SK-N-SH (cell line): ENCODE results near the gene IFNG. TPM values are rescaled to one million over a fixed set of nuclear protein-coding genes. Genes with fewer than 3 reads are reported as not detected.

Experiments
- CTCF ChIA-PET: fragments of 300-600, 350-600 bp; formaldehyde crosslinking; extraction: SDS; loops from one replicate; lab custom pipeline; 2021; lab: Yijun Ruan, JAX
- POLR2A ChIA-PET: fragments of 350-600 bp; sonication (Branson Sonifier 250); formaldehyde crosslinking; extraction: SDS; loops from one replicate; lab custom pipeline; 2020; ENCODE audit warnings: antibody characterized with exemption, inconsistent platforms; lab: Yijun Ruan, JAX
- DNase-seq: peaks from one replicate; pipeline ENCODE4 v3.0.0; 2012
- H2AFZ ChIP-seq: fragments of 200-600 bp; sonication (generic); 2 replicates; pipeline ENCODE4 v1.8.1; 2016; ENCODE audit warnings: antibody characterized with exemption, mild to moderate bottlenecking, low read depth
- H3F3A ChIP-seq: fragments of 200-600 bp; sonication (generic); replicated peaks from 2 replicates; pipeline ENCODE3; 2016; ENCODE audit warnings: antibody characterized with exemption, mild to moderate bottlenecking; ENCODE audit not compliant: insufficient read depth
- H3K27ac ChIP-seq, 2 experiments: fragments of 200-500 bp in 1 of 2; fragments of 200-600 bp in 1 of 2; sonication (Bioruptor generic) in 1 of 2; sonication (generic), shearing (Covaris generic) in 1 of 2; 2 replicates each; pipeline versions ENCODE4 v1.5.1 to v1.6.1; 2014 to 2016; ENCODE audit warnings: low read depth in 2 of 2, inconsistent platforms in 1 of 2, low read length in 1 of 2, mild to moderate bottlenecking in 1 of 2, mixed read lengths in 1 of 2
- H3K27me3 ChIP-seq: fragments of 200-600 bp; sonication (generic), shearing (Covaris generic); 2 replicates; pipeline ENCODE4 v1.6.1; 2016; ENCODE audit warnings: mixed run types; ENCODE audit not compliant: insufficient read depth
- H3K36me3 ChIP-seq, 2 experiments: fragments of 200-500 bp in 1 of 2; fragments of 200-600 bp in 1 of 2; sonication (Bioruptor generic) in 1 of 2; sonication (generic) in 1 of 2; replicated peaks in 1 of 2; 2 replicates each; pipeline versions ENCODE3 to v1.5.1; 2014 to 2016; ENCODE audit warnings: low read length in 1 of 2, mild to moderate bottlenecking in 1 of 2; ENCODE audit not compliant: insufficient read depth in 2 of 2, control insufficient read depth in 1 of 2
- H3K4me1 ChIP-seq, 2 experiments: fragments of 200-500 bp in 1 of 2; fragments of 200-600 bp in 1 of 2; sonication (Bioruptor generic) in 1 of 2; sonication (generic), shearing (Covaris generic) in 1 of 2; 2 replicates each; pipeline versions ENCODE4 v1.5.1 to v1.6.1; 2014 to 2016; ENCODE audit warnings: low read depth in 1 of 2, low read length in 1 of 2, mixed run types in 1 of 2; ENCODE audit not compliant: insufficient read depth in 2 of 2, control insufficient read depth in 1 of 2
- H3K4me2 ChIP-seq: fragments of 200-600 bp; sonication (generic), shearing (Covaris generic); 2 replicates; pipeline ENCODE4 v1.6.1; 2017; ENCODE audit warnings: mixed run types
- H3K4me3 ChIP-seq, 2 experiments: fragments of 200-500 bp in 1 of 2; fragments of 200-600 bp in 1 of 2; sonication (Bioruptor generic) in 1 of 2; sonication (generic), shearing (Covaris generic) in 1 of 2; 2 replicates each; pipeline versions ENCODE4 v1.5.1 to v1.8.1; 2014 to 2016; ENCODE audit warnings: low read depth in 2 of 2, inconsistent platforms in 1 of 2, low read length in 1 of 2, mild to moderate bottlenecking in 1 of 2, mixed read lengths in 1 of 2, moderate library complexity in 1 of 2
- H3K79me2 ChIP-seq: fragments of 200-600 bp; sonication (generic); 2 replicates; pipeline ENCODE4 v1.8.1; 2017; ENCODE audit warnings: mild to moderate bottlenecking; ENCODE audit not compliant: insufficient read depth
- H3K9ac ChIP-seq: fragments of 200-600 bp; sonication (generic); 2 replicates; pipeline ENCODE4 v1.6.1; 2017; ENCODE audit warnings: mixed run types
- H3K9me2 ChIP-seq: fragments of 200-600 bp; sonication (generic); 2 replicates; pipeline ENCODE4 v1.6.1; 2017; ENCODE audit warnings: mixed run types
- H3K9me3 ChIP-seq: fragments of 200-600 bp; sonication (generic); 2 replicates; pipeline ENCODE4 v1.6.1; 2017; ENCODE audit warnings: mixed run types, mild to moderate bottlenecking, moderate library complexity
- H4K20me1 ChIP-seq: fragments of 200-600 bp; sonication (generic); 2 replicates; pipeline ENCODE4 v1.6.1; 2017; ENCODE audit warnings: mild to moderate bottlenecking, mixed run types; ENCODE audit not compliant: insufficient read depth
- CHD2 ChIP-seq: fragments of 150-350 bp; IDR thresholded peaks from 2 replicates; pipeline ENCODE4 v1.6.1; 2018; ENCODE audit warnings: low read length; ENCODE audit not compliant: partially characterized antibody
- ELF1 ChIP-seq: IDR thresholded peaks from 2 replicates; pipeline ENCODE4 v1.4.0; 2012
- EP300 ChIP-seq, 2 experiments: IDR thresholded peaks; 2 replicates each; pipeline versions ENCODE4 v1.4.0 to v1.6.1; 2012; ENCODE audit warnings: borderline replicate concordance in 1 of 2, low read depth in 1 of 2, low read length in 1 of 2
- FOSL2 ChIP-seq: IDR thresholded peaks from 2 replicates; pipeline ENCODE4 v1.4.0; 2012; ENCODE audit warnings: low read depth, mild to moderate bottlenecking, moderate library complexity, borderline replicate concordance
- FOXJ3 ChIP-seq: sonication (generic); formaldehyde crosslinking; IDR thresholded peaks from 2 replicates; pipeline ENCODE4 v1.5.1; 2020; ENCODE audit warnings: mild to moderate bottlenecking, missing genetic modification reagents
- FOXM1 ChIP-seq: IDR thresholded peaks from 2 replicates; pipeline ENCODE4 v1.4.0; 2012; ENCODE audit warnings: low read depth, mild to moderate bottlenecking
- GABPA ChIP-seq: IDR thresholded peaks from 2 replicates; pipeline ENCODE4 v1.4.0; 2012; ENCODE audit warnings: low read depth, mild to moderate bottlenecking
- JUND ChIP-seq: IDR thresholded peaks from 2 replicates; pipeline ENCODE4 v1.4.0; 2012
- NRF1 ChIP-seq: IDR thresholded peaks from 2 replicates; pipeline ENCODE4 v1.6.1; 2012; ENCODE audit warnings: low read depth, mild to moderate bottlenecking, low read length
- POLR2AphosphoS5 ChIP-seq: IDR thresholded peaks from 2 replicates; pipeline ENCODE4 v1.6.1; 2012; ENCODE audit warnings: low read depth, low read length
- RXRA ChIP-seq: IDR thresholded peaks from 2 replicates; pipeline ENCODE4 v1.4.0; 2012; ENCODE audit warnings: low read depth, mild to moderate bottlenecking, borderline replicate concordance
- SMC3 ChIP-seq: IDR thresholded peaks from 2 replicates; pipeline ENCODE4 v1.6.1; 2012; ENCODE audit warnings: low read depth, low read length, improper control_type of control experiment
- TCF12 ChIP-seq: IDR thresholded peaks from 2 replicates; pipeline ENCODE4 v1.4.0; 2012
- WGBS: methylation state at CpG from one replicate; pipeline ENCODE4 v1.1.6; 2017; ENCODE audit warnings: low lambda C conversion rate; 5-methylcytosine and 5-hydroxymethylcytosine counted together
- polyA plus RNA-seq, 3 experiments: library from polyadenylated mRNA; depleted of rRNA; stranded (reverse); fragments of >200 nt; gene quantifications; 2 replicates each; pipeline ENCODE4 v1.2.3, GENCODE V29; 2012
- TF ChIP-seq, protein P1 (sequence below): fragments of 200-600 bp; sonication (generic); IDR thresholded peaks from 2 replicates; pipeline ENCODE4 v1.6.1; 2017; ENCODE audit warnings: antibody characterized with exemption, mild to moderate bottlenecking, moderate library complexity
- TF ChIP-seq, protein P2 (sequence below): IDR thresholded peaks from 2 replicates; pipeline ENCODE4 v1.4.0; 2012; ENCODE audit warnings: low read depth

Gene IFNG
- polyA plus RNA-seq, 1 of the 3 experiments (the other 2 are of a cell fraction) = not detected

DNA sequence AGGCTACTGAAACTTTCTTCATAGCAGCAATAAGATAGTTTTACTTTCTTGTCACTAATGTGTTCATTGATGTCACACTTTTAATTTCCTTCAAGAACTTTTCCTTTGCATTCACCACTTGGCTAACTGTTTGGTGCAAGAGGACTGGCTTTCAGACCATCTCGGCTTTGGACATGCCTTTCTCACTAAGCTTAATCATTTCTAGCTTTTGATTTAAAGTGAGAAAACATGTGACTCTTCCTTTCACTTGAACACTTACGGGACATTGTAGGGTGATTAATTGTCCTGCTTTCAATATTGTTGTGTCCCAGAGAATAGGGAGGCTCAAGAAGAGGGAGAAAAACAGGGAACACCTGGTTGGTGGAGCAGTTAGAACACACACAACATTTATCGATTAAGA, 41.9 kb downstream of the IFNG start:
- POLR2A ChIA-PET = no interaction called here
- CTCF ChIA-PET = interaction anchor here (1.0 kb wide), 1 partner anchor 40 kb away, joined by 3 read pairs; no protein-coding TSS in a partner anchor
- no peak for DNase-seq

DNA sequence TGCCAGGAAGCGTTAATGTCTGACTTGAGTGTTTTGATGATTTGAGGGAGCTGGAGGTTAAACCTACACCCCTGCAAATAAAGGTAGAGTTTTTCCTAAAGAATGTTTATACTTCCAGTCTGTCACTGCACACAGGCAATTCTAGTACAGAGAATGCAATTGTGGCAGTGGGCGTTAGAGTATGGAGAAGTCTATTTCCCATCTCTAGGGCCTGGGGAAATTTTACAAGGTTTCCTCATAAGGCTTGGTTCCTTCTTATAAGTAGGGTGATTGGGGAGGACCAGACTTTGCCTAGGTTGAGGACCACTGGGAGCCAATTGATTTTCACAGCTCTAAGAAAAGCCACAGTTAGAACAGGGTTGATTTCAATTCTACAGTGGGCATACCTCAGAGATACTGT, 44.3 kb downstream of the IFNG start:
- Histone ChIP-seq H3K4me1 (no peaks in the 10 kb centered on the region), H3F3A (no peaks in the 10 kb centered on the region), H3K9ac (no peak overlapping the region), H3K27me3 (no peaks in the 10 kb centered on the region), H2AFZ (no peak overlapping the region), H3K9me3 (no peaks in the 10 kb centered on the region), H3K79me2 (no peaks in the 10 kb centered on the region), H3K9me2 (no peaks in the 10 kb centered on the region), H4K20me1 (no peaks in the 10 kb centered on the region), H3K27ac (no peak overlapping the region), H3K36me3 (no peaks in the 10 kb centered on the region), H3K4me3 (no peak overlapping the region), H3K4me2 (no peak overlapping the region)
- WGBS = 84% methylated on average over 2 of the region's 2 CpGs
- DNase-seq = no peak
- TF ChIP-seq FOXJ3 (CRISPR knock-in tag) (no peak), FOXM1 (no peak), RXRA (no peak), EP300 (IDR thresholded peaks at IDR 0.05; ENCODE audit: borderline replicate concordance in 1 of 2, low read depth in 1 of 2, low read length in 1 of 2) (no peak), JUND (no peak), POLR2AphosphoS5 (no peak), FOSL2 (no peak), GABPA (no peak)
- TF ChIP-seq, protein P1, sequence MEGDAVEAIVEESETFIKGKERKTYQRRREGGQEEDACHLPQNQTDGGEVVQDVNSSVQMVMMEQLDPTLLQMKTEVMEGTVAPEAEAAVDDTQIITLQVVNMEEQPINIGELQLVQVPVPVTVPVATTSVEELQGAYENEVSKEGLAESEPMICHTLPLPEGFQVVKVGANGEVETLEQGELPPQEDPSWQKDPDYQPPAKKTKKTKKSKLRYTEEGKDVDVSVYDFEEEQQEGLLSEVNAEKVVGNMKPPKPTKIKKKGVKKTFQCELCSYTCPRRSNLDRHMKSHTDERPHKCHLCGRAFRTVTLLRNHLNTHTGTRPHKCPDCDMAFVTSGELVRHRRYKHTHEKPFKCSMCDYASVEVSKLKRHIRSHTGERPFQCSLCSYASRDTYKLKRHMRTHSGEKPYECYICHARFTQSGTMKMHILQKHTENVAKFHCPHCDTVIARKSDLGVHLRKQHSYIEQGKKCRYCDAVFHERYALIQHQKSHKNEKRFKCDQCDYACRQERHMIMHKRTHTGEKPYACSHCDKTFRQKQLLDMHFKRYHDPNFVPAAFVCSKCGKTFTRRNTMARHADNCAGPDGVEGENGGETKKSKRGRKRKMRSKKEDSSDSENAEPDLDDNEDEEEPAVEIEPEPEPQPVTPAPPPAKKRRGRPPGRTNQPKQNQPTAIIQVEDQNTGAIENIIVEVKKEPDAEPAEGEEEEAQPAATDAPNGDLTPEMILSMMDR = no peak
- TF ChIP-seq, protein P2, sequence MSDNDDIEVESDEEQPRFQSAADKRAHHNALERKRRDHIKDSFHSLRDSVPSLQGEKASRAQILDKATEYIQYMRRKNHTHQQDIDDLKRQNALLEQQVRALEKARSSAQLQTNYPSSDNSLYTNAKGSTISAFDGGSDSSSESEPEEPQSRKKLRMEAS = no peak
- POLR2A ChIA-PET = no interaction called here
- CTCF ChIA-PET = interaction anchor here (1.2 kb wide), 1 partner anchor 75 kb away, joined by 3 read pairs; no protein-coding TSS in a partner anchor

More for the DNA sequence above, 41.9 kb downstream of the IFNG start:
- no peaks in the 10 kb centered on the region for H3K9me3 ChIP-seq
- no peaks in the 10 kb centered on the region for H3K9me2 ChIP-seq
- H3K79me2 ChIP-seq = no peaks in the 10 kb centered on the region
- TF ChIP-seq CHD2 (no peak), SMC3 (no peak), NRF1 (no peak), FOXJ3 (CRISPR knock-in tag) (no peak), TCF12 (no peak), ELF1 (no peak)
- H4K20me1 ChIP-seq = no peaks in the 10 kb centered on the region
- no peaks in the 10 kb centered on the region for H3K36me3 ChIP-seq
- H3K4me1 ChIP-seq = no peaks in the 10 kb centered on the region
- no peak overlapping the region for H3K9ac ChIP-seq
- H3F3A ChIP-seq = no peaks in the 10 kb centered on the region
- 55% methylated on average over 3 of the region's 3 CpGs for WGBS
- no peak overlapping the region for H3K4me2 ChIP-seq
- H3K4me3 ChIP-seq = no peak overlapping the region
- H3K27me3 ChIP-seq = no peaks in the 10 kb centered on the region
- H3K27ac ChIP-seq = no peak overlapping the region
- H2AFZ ChIP-seq = no peak overlapping the region
